SU-DHL-6 (cell line): ENCODE results near the gene WDPCP.

Experiments
- CTCF ChIP-seq: fragments of 200-600 bp; sonication (generic); IDR thresholded peaks from one replicate; pipeline ENCODE4 v1.5.1; 2017; ENCODE audit warnings: antibody characterized with exemption, mild to moderate bottlenecking, low read length, moderate library complexity; ENCODE audit not compliant: insufficient read depth, poor library complexity, severe bottlenecking
- EZH2phosphoT487 ChIP-seq: fragments of 200-600 bp; sonication (generic), shearing (Covaris generic); conservative IDR thresholded peaks from 2 replicates; pipeline ENCODE4 v1.6.1; 2018; ENCODE audit warnings: mild to moderate bottlenecking, antibody characterized with exemption, low read length, moderate library complexity, mixed read lengths

- TF ChIP-seq CTCF, result no peak
- TF ChIP-seq EZH2phosphoT487, result no peak
Measured at GRCh38 chr2:63093502-63093901, 494.8 kb downstream of the WDPCP start.
